Peyer's patch (tissue), 4 donors: ENCODE results near the gene ZSCAN26. TPM values are rescaled to one million over a fixed set of nuclear protein-coding genes. Genes with fewer than 3 reads are reported as not detected.

Experiments used
- DNase-seq, 3 donors: peaks; one replicate each; pipeline ENCODE4 v3.0.0-alpha.2; 2017 to 2019
- H3K27ac ChIP-seq, 4 donors: fragments of 200-600 bp; sonication (generic); one replicate each; pipeline ENCODE4 v1.5.1; 2016 to 2019
- H3K27me3 ChIP-seq, 2 donors: fragments of 200-600 bp; sonication (generic); one replicate each; pipeline ENCODE4 v1.5.1; 2019
- H3K36me3 ChIP-seq, 3 donors: fragments of 200-600 bp; sonication (generic); one replicate each; pipeline ENCODE4 v1.5.1; 2016 to 2019
- H3K4me1 ChIP-seq, 4 donors: fragments of 200-600 bp; sonication (generic); one replicate each; pipeline ENCODE4 v1.5.1; 2016 to 2019
- H3K4me3 ChIP-seq, 4 donors: fragments of 200-600 bp; sonication (generic); 1 replicate in 3 of 4; 2 replicates in 1 of 4; pipeline ENCODE4 v1.5.1; 2016 to 2019; ENCODE audit warnings: mild to moderate bottlenecking in 1 of 4
- H3K9me3 ChIP-seq, 4 donors: fragments of 200-600 bp; sonication (generic); one replicate each; pipeline ENCODE4 v1.5.1; 2016 to 2019; ENCODE audit warnings: mild to moderate bottlenecking in 1 of 4
- CTCF ChIP-seq, 6 experiments: fragments of 450-650 bp in 4 of 6; fragments of 200-600 bp in 2 of 6; sonication (generic) in 1 of 6; IDR thresholded peaks; one replicate each; pipeline ENCODE4 v1.5.1; 2017 to 2019; ENCODE audit warnings: antibody characterized with exemption in 6 of 6, mild to moderate bottlenecking in 3 of 6, moderate library complexity in 1 of 6
- POLR2A ChIP-seq, 2 donors: fragments of 450-650 bp; IDR thresholded peaks; one replicate each; pipeline ENCODE4 v1.5.1; 2017; ENCODE audit warnings: antibody characterized with exemption in 2 of 2, mild to moderate bottlenecking in 2 of 2, moderate library complexity in 2 of 2
- total RNA-seq, 4 donors: library from RNA; depleted of rRNA; stranded (reverse); fragments of >200 nt; gene quantifications; one replicate each; pipeline ENCODE4 v1.1.0, GENCODE V29; 2016

ZSCAN26 gene
- 10 to 100 TPM; 19.1 to 34.7 (median 20.2) TPM for total RNA-seq

GRCh38 chr6:28266962-28267694 lies at the start of gene ZSCAN26:
ZSCAN26 (plus strand) TSS chr6:28267143; CDS start chr6:28271920, 4,777 bp downstream.
- DNase-seq, result peak; percentile 78 to 92 (median 81)
- peak; percentile 35 to 45 for TF ChIP-seq POLR2A (IDR thresholded peaks at IDR 0.05)
- no peak for TF ChIP-seq CTCF (IDR thresholded peaks at IDR 0.05)
- Histone ChIP-seq H3K27me3 (no peaks in the 10 kb centered on the region), H3K9me3 (no peaks in the 10 kb centered on the region), H3K4me3 (peak within 1 kb of the TSS; percentile 57 to 90 (median 87)), H3K27ac (peak within 1 kb of the TSS; percentile 71 to 84 (median 80)), H3K36me3 (peaks cover 0 to 5% (median 0%) of the 10 kb centered on the region in 3 donors), H3K4me1 (peaks cover 0 to 6% (median 0%) of the 10 kb centered on the region in 4 donors)

- TF ChIP-seq CTCF (IDR thresholded peaks at IDR 0.05), result no peak
- TF ChIP-seq POLR2A (IDR thresholded peaks at IDR 0.05), result no peak
- DNase-seq, result no peak
- Histone ChIP-seq H3K4me3 (peak overlapping the region in 1 of 4 donors; percentile 70), H3K27me3 (no peaks in the 10 kb centered on the region), H3K36me3 (no peaks in the 10 kb centered on the region), H3K27ac (no peak overlapping the region), H3K9me3 (no peaks in the 10 kb centered on the region), H3K4me1 (peaks cover 0 to 6% (median 0%) of the 10 kb centered on the region in 4 donors)
Observed at GRCh38 chr6:28217890-28218289, 49.1 kb upstream of the ZSCAN26 start.

- Histone ChIP-seq H3K36me3 (no peaks in the 10 kb centered on the region), H3K4me3 (peak overlapping the region; percentile 56 to 72 (median 66)), H3K27me3 (no peaks in the 10 kb centered on the region), H3K4me1 (peaks cover 0 to 6% (median 0%) of the 10 kb centered on the region in 4 donors), H3K9me3 (no peaks in the 10 kb centered on the region), H3K27ac (peak overlapping the region; percentile 54 to 79 (median 68))
- DNase-seq, result peak; percentile 54 to 89 (median 83)
- peak in 1 of 2 donors; percentile 20 for TF ChIP-seq POLR2A (IDR thresholded peaks at IDR 0.05)
- no peak for TF ChIP-seq CTCF (IDR thresholded peaks at IDR 0.05)
Observed at GRCh38 chr6:28218312-28219248, 48.4 kb upstream of the ZSCAN26 start.

- Histone ChIP-seq H3K27ac (no peak overlapping the region), H3K9me3 (no peaks in the 10 kb centered on the region), H3K36me3 (no peaks in the 10 kb centered on the region), H3K4me3 (no peak overlapping the region), H3K4me1 (peaks cover 0 to 6% (median 0%) of the 10 kb centered on the region in 4 donors), H3K27me3 (no peaks in the 10 kb centered on the region)
- no peak for DNase-seq
- no peak for TF ChIP-seq CTCF (IDR thresholded peaks at IDR 0.05)
- no peak for TF ChIP-seq POLR2A (IDR thresholded peaks at IDR 0.05)
Observed at GRCh38 chr6:28220257-28221133, 46.4 kb upstream of the ZSCAN26 start.
